Measurements from ENCODE around the gene UPK2. TPM values are rescaled to one million over a fixed set of nuclear protein-coding genes. Genes with fewer than 3 reads are reported as not detected.

Gene UPK2
- total RNA-seq, 1 experiment from 2014 or later, result not detected

DNA sequence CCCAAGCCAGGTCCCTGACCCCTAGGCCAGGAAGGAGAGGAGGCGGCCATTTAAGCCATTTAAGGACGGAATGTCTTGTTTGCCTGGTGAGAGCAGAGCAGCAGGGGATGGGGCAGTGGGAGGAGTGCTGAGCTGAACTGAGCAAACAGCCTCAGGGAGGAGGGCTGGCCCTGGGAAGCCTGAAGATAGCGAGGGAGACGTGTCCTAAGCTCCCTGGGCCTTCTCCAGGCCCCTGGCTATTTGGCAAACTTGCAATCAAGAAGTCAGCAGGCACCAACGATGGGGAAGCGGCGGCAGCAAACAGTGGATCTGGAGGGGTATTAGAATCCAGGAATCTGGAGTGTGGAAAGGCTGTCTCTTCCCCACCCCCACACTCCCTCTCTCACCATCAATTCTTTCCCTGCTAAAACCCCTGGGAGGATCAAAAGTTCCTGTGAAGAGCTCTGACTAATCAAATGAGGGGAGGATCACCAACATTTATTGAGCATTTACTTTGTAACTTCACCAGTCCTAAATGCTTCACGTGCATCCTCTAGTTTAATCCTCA is 39.2 kb upstream of the UPK2 start:
- no peaks in the 10 kb centered on the region for H3K27me3 ChIP-seq (ENCODE audit: low read length)
- no peaks in the 10 kb centered on the region for H3K9me3 ChIP-seq (ENCODE audit: low read length)
- H3K4me2 ChIP-seq (ENCODE audit: low read depth, low read length, poor library complexity, severe bottlenecking), result no peak overlapping the region
- no peak overlapping the region for H3K9ac ChIP-seq (ENCODE audit: low read length)
- H3K79me2 ChIP-seq (ENCODE audit: low read length), result no peaks in the 10 kb centered on the region
- no peak overlapping the region for H3K27ac ChIP-seq (ENCODE audit: low read length)
- no peaks in the 10 kb centered on the region for H4K20me1 ChIP-seq (ENCODE audit: insufficient read depth, low read depth, low read length)
- DNase-seq, result no peak
- no peaks in the 10 kb centered on the region for H3K36me3 ChIP-seq (ENCODE audit: insufficient read depth, low read length)
- H3K9me2 ChIP-seq (replicated peaks; ENCODE audit: insufficient read depth, low read length), result no peaks in the 10 kb centered on the region
- no peak overlapping the region for H2AFZ ChIP-seq (ENCODE audit: low read length)
- no peak overlapping the region for H3K4me3 ChIP-seq (ENCODE audit: low read length)
- peaks cover 34% of the 10 kb centered on the region for H3K4me1 ChIP-seq (ENCODE audit: low read length)

DNA sequence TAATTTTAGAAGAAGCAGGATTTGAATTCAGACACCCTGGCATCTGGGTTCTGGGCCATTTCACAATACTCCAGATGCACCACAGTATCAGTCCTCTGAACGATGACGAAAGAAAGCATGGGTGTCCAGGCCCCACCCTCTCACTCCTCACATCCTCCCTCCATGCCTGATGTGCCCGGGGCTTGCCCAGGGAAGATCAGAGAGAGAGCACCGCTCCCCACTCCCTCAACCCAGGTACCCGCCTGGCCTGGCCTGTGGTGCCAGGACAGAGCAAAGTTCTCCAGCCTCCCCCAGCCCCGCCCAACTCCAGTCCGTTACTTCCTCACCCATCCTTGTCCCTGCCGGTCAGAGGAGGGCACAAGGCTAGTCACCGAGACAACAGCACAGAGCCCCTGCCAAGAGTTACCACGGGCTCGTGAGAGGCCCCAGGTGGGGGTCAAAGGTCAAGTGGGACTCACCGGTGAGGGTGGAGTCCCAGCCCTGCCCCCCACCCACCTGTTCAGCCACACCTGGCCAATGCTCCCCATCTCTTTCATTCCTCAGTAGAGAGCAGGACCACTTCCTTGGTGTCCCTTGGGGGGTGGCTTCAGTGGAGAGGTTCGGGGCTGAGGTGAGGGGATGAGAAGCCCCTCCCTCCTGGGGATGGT is 38.5 kb upstream of the UPK2 start:
- Histone ChIP-seq H3K79me2 (ENCODE audit: low read length) (no peaks in the 10 kb centered on the region), H4K20me1 (ENCODE audit: insufficient read depth, low read depth, low read length) (no peaks in the 10 kb centered on the region), H3K27ac (ENCODE audit: low read length) (no peak overlapping the region), H3K4me3 (ENCODE audit: low read length) (no peak overlapping the region), H3K9me3 (ENCODE audit: low read length) (no peaks in the 10 kb centered on the region), H3K9me2 (replicated peaks; ENCODE audit: insufficient read depth, low read length) (no peaks in the 10 kb centered on the region), H3K27me3 (ENCODE audit: low read length) (no peaks in the 10 kb centered on the region), H3K4me2 (ENCODE audit: low read depth, low read length, poor library complexity, severe bottlenecking) (no peak overlapping the region), H3K9ac (ENCODE audit: low read length) (no peak overlapping the region), H3K36me3 (ENCODE audit: insufficient read depth, low read length) (no peaks in the 10 kb centered on the region), H3K4me1 (ENCODE audit: low read length) (peaks cover 33% of the 10 kb centered on the region), H2AFZ (ENCODE audit: low read length) (no peak overlapping the region)
- DNase-seq, result no peak

DNA sequence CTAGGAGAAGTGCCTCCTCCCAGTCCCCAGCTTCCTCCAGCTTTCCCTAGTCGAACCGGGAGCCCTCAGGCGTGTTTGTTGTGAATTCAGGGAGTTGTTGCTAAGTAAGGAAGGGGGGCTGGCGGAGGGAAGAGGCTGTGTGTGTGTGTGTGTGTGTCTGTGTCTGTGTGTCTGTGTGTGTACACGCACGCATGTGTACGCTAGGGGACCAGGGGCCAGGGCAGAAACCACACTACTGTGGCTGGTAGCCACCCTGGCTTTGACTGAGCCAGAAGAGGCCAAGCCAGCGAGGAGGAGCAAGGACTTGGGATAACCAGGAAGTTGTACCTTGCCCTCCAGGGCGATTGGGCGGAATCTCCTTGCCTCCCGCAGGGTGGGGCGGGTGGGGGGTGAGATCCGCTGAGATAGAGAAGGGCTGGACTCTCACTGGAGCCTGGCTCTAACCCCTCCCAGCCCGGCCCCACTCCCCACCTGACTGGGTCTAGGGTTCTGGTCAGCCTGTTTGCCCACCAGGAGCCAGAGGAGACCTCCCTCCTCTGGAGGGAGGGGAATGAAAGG is 37.9 kb upstream of the UPK2 start:
- Histone ChIP-seq H2AFZ (ENCODE audit: low read length) (no peak overlapping the region), H3K27me3 (ENCODE audit: low read length) (no peaks in the 10 kb centered on the region), H3K4me1 (ENCODE audit: low read length) (peaks cover 27% of the 10 kb centered on the region), H3K4me2 (ENCODE audit: low read depth, low read length, poor library complexity, severe bottlenecking) (no peak overlapping the region), H3K4me3 (ENCODE audit: low read length) (no peak overlapping the region), H4K20me1 (ENCODE audit: insufficient read depth, low read depth, low read length) (no peaks in the 10 kb centered on the region), H3K9ac (ENCODE audit: low read length) (no peak overlapping the region), H3K27ac (ENCODE audit: low read length) (no peak overlapping the region), H3K9me3 (ENCODE audit: low read length) (no peaks in the 10 kb centered on the region), H3K9me2 (replicated peaks; ENCODE audit: insufficient read depth, low read length) (no peaks in the 10 kb centered on the region), H3K79me2 (ENCODE audit: low read length) (no peaks in the 10 kb centered on the region), H3K36me3 (ENCODE audit: insufficient read depth, low read length) (no peaks in the 10 kb centered on the region)
- DNase-seq, result no peak

DNA sequence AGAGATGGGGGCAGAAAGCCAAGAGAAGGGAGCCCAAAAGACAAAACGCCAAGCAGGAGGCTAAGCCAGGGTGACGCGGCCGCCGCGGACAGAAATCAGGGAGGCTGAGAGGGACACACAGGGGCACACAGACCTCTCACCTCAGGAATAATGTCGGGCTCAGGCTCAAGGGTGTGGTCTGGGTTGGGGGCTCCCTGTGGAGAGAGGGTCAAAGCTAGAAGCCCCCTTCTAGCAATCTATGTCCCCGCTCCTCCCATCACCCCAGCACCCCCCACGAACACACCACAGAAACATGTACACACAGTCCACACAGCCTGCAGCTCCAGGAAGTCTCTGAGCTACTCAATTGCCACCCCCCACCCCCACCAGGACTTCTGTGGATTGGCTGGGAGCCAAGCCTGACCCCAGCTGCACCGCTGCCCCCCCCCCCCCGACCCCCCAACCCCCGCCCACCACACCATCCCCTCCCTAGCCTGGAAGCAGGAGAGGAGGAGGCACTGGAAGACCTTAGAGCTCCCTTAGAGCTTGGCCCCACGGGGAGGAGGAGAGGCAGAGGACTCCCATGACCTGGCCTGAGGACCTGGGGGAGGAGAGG is 37.3 kb upstream of the UPK2 start:
- Histone ChIP-seq H3K4me3 (ENCODE audit: low read length) (no peak overlapping the region), H3K79me2 (ENCODE audit: low read length) (no peaks in the 10 kb centered on the region), H3K4me1 (ENCODE audit: low read length) (peaks cover 23% of the 10 kb centered on the region), H2AFZ (ENCODE audit: low read length) (no peak overlapping the region), H3K27me3 (ENCODE audit: low read length) (no peaks in the 10 kb centered on the region), H3K4me2 (ENCODE audit: low read depth, low read length, poor library complexity, severe bottlenecking) (no peak overlapping the region), H3K9ac (ENCODE audit: low read length) (no peak overlapping the region), H3K27ac (ENCODE audit: low read length) (no peak overlapping the region), H3K36me3 (ENCODE audit: insufficient read depth, low read length) (no peaks in the 10 kb centered on the region), H4K20me1 (ENCODE audit: insufficient read depth, low read depth, low read length) (no peaks in the 10 kb centered on the region), H3K9me3 (ENCODE audit: low read length) (no peaks in the 10 kb centered on the region), H3K9me2 (replicated peaks; ENCODE audit: insufficient read depth, low read length) (no peaks in the 10 kb centered on the region)
- DNase-seq, result no peak

DNA sequence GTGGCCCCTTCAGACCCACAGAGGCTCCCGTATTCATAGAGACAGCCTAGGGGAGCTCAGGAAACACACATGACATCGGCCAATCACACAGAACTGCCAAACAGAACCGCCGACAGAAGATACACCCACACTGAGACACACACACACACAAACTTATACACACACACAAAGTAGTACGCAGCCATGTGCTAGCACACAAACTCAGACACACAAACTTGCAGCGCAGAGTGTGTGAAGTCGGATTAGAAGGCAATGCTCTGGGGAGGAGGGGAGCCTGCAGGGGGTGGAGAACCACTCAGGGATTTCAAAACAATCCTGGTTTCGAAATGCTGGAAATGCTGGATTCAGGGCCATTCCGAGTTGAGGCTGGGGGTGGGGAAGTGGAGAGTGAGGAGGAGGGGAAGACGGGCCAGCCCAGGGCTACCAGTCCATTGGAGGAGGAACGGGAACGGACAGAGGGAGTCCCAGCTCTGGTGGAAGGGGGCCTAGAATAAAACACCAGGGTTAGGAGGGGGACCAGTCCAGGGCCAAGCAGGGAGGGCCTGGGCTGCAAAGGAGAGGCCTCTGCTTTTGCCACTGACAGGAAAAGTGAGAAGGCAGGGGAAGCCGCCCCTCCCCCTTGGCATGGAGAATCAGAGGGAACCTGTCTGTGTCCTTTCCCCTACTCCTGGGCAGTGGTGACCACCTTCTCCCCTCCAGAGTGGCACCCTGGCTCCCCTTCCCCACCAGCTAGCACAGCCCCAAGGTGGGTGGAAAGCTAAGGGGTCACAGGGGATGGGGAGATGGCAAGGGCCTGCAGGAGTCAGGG is 34.8 kb upstream of the UPK2 start:
- Histone ChIP-seq H4K20me1 (ENCODE audit: insufficient read depth, low read depth, low read length) (no peaks in the 10 kb centered on the region), H3K79me2 (ENCODE audit: low read length) (no peaks in the 10 kb centered on the region), H3K36me3 (ENCODE audit: insufficient read depth, low read length) (no peaks in the 10 kb centered on the region), H3K4me2 (ENCODE audit: low read depth, low read length, poor library complexity, severe bottlenecking) (no peak overlapping the region), H3K4me1 (ENCODE audit: low read length) (peaks cover 14% of the 10 kb centered on the region), H3K9ac (ENCODE audit: low read length) (no peak overlapping the region), H3K9me2 (replicated peaks; ENCODE audit: insufficient read depth, low read length) (no peaks in the 10 kb centered on the region), H3K27ac (ENCODE audit: low read length) (no peak overlapping the region), H2AFZ (ENCODE audit: low read length) (no peak overlapping the region), H3K27me3 (ENCODE audit: low read length) (no peaks in the 10 kb centered on the region), H3K4me3 (ENCODE audit: low read length) (no peak overlapping the region), H3K9me3 (ENCODE audit: low read length) (no peaks in the 10 kb centered on the region)
- no peak for DNase-seq

DNA sequence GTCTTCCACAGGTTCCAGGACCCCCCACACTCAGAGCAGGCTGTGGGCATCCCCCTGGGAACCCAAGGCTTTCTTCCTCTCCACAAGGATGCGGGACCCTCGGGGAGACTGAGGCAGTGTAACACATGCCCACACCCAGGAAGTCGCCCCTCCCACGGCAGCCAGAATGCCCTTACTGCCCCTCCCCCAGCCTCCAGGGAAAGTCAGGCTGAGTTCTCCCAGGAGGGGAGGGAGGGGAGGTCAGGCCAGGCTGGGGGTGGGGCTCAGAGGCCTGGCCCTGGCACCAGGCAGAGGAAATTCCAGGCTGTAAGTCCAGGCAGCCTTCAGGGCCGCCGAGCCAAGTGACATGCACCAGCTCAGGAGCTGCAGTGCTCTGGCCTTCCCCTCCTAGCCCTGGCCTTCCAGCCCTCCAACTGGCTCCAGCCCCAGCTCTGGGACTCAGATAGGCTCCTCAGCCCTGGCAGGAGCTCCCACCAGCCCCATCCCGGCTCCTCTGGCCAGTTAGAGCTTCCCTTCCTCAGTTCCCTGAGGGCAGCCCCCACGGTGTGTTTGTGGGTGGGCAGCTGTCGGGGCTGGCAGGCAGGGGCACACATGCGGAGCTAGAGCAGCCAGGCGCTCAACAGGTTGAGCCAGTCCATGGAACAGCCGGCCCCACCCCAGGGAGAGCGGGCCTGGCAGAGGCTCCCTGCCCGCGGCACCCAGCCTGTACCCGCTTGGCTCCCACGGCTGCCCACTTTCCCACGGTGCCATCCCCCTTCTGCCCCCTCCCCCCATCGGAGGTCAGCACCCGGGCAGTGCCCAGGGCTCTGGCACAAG is 34.0 kb upstream of the UPK2 start:
- no peak overlapping the region for H3K4me2 ChIP-seq (ENCODE audit: low read depth, low read length, poor library complexity, severe bottlenecking)
- H4K20me1 ChIP-seq (ENCODE audit: insufficient read depth, low read depth, low read length), result no peaks in the 10 kb centered on the region
- H3K9ac ChIP-seq (ENCODE audit: low read length), result no peak overlapping the region
- H3K79me2 ChIP-seq (ENCODE audit: low read length), result no peaks in the 10 kb centered on the region
- H3K4me1 ChIP-seq (ENCODE audit: low read length), result peaks cover 21% of the 10 kb centered on the region
- no peak overlapping the region for H3K27ac ChIP-seq (ENCODE audit: low read length)
- H3K9me2 ChIP-seq (replicated peaks; ENCODE audit: insufficient read depth, low read length), result no peaks in the 10 kb centered on the region
- H2AFZ ChIP-seq (ENCODE audit: low read length), result no peak overlapping the region
- H3K9me3 ChIP-seq (ENCODE audit: low read length), result no peaks in the 10 kb centered on the region
- DNase-seq, result no peak
- H3K4me3 ChIP-seq (ENCODE audit: low read length), result no peak overlapping the region
- no peaks in the 10 kb centered on the region for H3K36me3 ChIP-seq (ENCODE audit: insufficient read depth, low read length)
- H3K27me3 ChIP-seq (ENCODE audit: low read length), result no peaks in the 10 kb centered on the region

DNA sequence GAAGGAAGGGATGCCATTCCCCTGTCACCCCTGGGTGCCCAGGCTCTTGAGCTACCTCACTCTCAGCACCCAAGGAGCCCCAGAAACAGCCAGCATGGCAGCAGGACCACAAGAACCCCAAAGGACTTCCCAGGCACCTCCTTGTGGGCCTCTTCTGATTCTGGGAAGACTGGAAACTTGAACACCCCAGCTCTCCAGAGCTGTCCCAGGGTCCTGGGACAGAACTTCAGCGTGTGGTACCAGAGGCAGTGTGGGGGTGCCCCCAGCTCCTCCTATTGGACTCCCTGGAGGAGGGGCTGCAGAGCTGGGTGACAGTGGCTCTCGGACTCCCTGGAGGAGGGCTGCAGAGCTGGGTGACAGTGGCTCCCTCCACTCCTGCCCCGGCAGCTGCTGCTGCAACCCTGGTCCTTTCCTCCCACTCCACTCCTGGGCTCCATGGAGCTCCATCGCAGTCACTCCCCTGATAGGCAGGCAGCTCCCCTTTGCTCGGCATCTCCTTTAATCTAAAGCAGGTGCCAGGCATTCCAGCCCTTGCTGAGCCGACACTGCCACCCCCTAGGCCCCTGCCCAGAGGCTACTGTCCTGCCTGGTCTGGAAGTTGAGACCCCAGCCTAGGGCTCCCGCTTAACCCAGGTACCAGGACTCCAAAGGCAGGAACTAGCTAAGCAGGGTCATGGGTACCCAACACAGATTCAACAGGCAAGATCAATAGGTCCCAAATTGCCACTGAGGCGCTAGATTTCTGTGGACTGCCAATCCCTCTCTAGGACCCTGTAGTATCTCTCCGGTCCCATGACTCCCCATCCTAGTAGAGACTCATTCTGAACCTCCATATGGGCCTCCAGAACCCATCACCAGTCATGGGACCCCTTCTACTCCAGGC is 33.1 kb upstream of the UPK2 start:
- Histone ChIP-seq H3K27ac (ENCODE audit: low read length) (no peak overlapping the region), H3K79me2 (ENCODE audit: low read length) (no peaks in the 10 kb centered on the region), H3K9me2 (replicated peaks; ENCODE audit: insufficient read depth, low read length) (no peaks in the 10 kb centered on the region), H3K27me3 (ENCODE audit: low read length) (no peaks in the 10 kb centered on the region), H3K9me3 (ENCODE audit: low read length) (no peaks in the 10 kb centered on the region), H2AFZ (ENCODE audit: low read length) (no peak overlapping the region), H3K9ac (ENCODE audit: low read length) (no peak overlapping the region), H4K20me1 (ENCODE audit: insufficient read depth, low read depth, low read length) (no peaks in the 10 kb centered on the region), H3K4me2 (ENCODE audit: low read depth, low read length, poor library complexity, severe bottlenecking) (no peak overlapping the region), H3K4me1 (ENCODE audit: low read length) (peaks cover 24% of the 10 kb centered on the region), H3K36me3 (ENCODE audit: insufficient read depth, low read length) (no peaks in the 10 kb centered on the region), H3K4me3 (ENCODE audit: low read length) (no peak overlapping the region)
- DNase-seq, result no peak

All from Karpas-422 (cell line).